Panc1 (cell line): ENCODE results near the gene CRADD.

ENCODE experiments used
- POLR2AphosphoS5 ChIP-seq: IDR thresholded peaks from 2 replicates; pipeline ENCODE4 v1.6.1; 2012; ENCODE audit warnings: mild to moderate bottlenecking, low read depth, low read length, moderate library complexity
- TF ChIP-seq, protein P1 (sequence below): fragments of 450-650 bp; IDR thresholded peaks from 2 replicates; pipeline ENCODE4 v1.5.1; 2017; ENCODE audit warnings: mild to moderate bottlenecking
- TF ChIP-seq, protein P2 (sequence below), 2 experiments: IDR thresholded peaks; 2 replicates each; pipeline ENCODE4 v1.6.1; 2011 to 2012; ENCODE audit warnings: low read depth in 2 of 2, control low read depth in 1 of 2, low read length in 1 of 2, mild to moderate bottlenecking in 1 of 2, moderate library complexity in 1 of 2; ENCODE audit not compliant: insufficient read depth in 1 of 2

DNA sequence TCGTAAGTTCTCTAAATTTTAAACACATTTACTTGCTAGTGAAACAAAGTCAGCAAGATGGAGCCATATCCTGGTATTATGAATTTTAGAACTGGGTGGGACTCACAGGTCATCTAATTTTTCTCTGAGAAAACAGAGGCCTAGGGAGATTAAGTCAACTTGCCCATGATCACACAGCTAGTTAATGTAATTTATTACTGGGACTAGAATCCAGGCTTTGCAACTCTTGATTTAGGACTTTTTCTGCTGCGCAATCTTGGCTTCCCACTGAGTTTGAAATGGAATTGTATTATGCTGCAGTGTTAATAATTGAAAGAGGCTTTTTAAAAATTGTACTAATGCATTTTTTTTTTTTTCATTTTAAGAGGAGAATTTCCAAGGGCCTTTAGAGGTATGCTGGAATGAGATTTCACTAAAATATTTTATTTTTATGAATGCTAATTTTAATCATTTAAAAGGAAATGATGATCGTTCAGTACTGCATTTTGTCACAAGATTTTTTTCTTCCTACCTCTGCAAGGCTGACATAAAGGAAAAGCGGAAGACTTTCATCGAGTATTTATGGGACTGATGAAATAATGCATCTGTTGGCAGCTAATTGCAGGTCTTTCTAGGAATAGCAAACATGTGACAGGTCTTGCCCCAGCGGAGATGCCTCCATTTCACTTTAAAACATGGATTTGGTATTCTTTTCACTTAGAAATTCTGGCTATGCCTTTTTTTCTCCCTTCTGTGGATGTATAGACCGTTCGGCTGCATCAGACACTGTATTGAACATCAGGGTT, 9.6 kb downstream of the CRADD start:
- no peak for TF ChIP-seq POLR2AphosphoS5
- TF ChIP-seq, protein P1, sequence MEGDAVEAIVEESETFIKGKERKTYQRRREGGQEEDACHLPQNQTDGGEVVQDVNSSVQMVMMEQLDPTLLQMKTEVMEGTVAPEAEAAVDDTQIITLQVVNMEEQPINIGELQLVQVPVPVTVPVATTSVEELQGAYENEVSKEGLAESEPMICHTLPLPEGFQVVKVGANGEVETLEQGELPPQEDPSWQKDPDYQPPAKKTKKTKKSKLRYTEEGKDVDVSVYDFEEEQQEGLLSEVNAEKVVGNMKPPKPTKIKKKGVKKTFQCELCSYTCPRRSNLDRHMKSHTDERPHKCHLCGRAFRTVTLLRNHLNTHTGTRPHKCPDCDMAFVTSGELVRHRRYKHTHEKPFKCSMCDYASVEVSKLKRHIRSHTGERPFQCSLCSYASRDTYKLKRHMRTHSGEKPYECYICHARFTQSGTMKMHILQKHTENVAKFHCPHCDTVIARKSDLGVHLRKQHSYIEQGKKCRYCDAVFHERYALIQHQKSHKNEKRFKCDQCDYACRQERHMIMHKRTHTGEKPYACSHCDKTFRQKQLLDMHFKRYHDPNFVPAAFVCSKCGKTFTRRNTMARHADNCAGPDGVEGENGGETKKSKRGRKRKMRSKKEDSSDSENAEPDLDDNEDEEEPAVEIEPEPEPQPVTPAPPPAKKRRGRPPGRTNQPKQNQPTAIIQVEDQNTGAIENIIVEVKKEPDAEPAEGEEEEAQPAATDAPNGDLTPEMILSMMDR, result no peak
- TF ChIP-seq, protein P2, sequence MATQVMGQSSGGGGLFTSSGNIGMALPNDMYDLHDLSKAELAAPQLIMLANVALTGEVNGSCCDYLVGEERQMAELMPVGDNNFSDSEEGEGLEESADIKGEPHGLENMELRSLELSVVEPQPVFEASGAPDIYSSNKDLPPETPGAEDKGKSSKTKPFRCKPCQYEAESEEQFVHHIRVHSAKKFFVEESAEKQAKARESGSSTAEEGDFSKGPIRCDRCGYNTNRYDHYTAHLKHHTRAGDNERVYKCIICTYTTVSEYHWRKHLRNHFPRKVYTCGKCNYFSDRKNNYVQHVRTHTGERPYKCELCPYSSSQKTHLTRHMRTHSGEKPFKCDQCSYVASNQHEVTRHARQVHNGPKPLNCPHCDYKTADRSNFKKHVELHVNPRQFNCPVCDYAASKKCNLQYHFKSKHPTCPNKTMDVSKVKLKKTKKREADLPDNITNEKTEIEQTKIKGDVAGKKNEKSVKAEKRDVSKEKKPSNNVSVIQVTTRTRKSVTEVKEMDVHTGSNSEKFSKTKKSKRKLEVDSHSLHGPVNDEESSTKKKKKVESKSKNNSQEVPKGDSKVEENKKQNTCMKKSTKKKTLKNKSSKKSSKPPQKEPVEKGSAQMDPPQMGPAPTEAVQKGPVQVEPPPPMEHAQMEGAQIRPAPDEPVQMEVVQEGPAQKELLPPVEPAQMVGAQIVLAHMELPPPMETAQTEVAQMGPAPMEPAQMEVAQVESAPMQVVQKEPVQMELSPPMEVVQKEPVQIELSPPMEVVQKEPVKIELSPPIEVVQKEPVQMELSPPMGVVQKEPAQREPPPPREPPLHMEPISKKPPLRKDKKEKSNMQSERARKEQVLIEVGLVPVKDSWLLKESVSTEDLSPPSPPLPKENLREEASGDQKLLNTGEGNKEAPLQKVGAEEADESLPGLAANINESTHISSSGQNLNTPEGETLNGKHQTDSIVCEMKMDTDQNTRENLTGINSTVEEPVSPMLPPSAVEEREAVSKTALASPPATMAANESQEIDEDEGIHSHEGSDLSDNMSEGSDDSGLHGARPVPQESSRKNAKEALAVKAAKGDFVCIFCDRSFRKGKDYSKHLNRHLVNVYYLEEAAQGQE (IDR thresholded peaks at IDR 0.05; ENCODE audit: insufficient read depth in 1 of 2, low read depth in 2 of 2, low read length in 1 of 2), result no peak
